GM18873 (cell line): ENCODE results near the gene ATP11B.
"Not testable (repeated sequence)": the region's sequence is repeated elsewhere in the genome, so short reads cannot be mapped to it uniquely, and the experiment has no call there.

Experiments
- ATAC-seq: cut with Tn5 transposase; IDR thresholded peaks from one replicate; pipeline ENCODE4 v1.9.1; 2021; ENCODE audit warnings: mild to moderate bottlenecking, moderate library complexity, moderate number of reproducible peaks; ENCODE audit not compliant: unreplicated experiment, low FRiP score

The ATP11B gene

GRCh38 chr3:182794455-182795388 lies 1.4 kb downstream of the ATP11B start:
- peak; percentile 0 for ATAC-seq

DNA sequence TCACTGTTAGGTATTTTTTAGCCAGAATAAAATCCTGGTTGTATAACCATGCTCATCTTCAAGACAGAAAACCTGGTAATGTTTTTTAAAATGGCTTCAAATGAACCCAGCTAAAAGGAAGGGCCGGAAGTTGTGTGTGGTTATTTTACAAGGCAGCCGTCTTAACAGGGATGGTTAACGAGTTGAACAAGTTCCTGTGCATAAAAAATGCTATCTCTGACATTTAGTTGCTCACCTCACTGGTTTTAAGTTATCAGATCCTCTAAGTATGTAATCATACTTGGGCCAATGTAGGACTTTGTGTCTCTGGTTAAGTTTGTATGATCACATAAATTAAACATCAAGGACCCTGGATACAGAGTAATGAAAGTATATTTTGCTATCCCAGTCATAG lies 2.1 kb downstream of the ATP11B start:
- ATAC-seq: peak; percentile 30

GRCh38 chr3:182796310-182796709 lies 3.0 kb downstream of the ATP11B start:
- ATAC-seq: no peak

- no peak for ATAC-seq
Observed at GRCh38 chr3:182797876-182798275, 4.6 kb downstream of the ATP11B start.

DNA sequence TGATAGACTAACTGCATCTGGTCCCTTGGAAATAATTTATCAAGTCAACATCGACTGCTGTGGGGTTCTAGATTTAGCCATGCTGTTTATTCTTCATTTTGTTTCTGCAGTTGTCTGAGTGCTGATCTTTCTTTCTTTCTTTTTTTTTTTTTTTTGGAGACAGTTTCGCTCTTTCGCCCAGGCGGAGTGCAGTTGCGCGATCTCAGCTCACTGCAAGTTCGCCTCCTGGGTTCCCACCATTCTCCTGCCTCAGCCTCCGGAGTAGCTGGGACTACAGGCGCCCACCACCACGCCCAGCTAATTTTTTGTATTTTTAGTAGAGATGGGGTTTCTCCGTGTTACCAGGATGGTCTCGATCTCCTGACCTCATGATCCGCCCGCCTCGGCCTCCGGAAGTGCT lies 5.8 kb downstream of the ATP11B start:
- ATAC-seq: not testable (repeated sequence)

GRCh38 chr3:182800508-182800907 lies 7.2 kb downstream of the ATP11B start:
- no peak for ATAC-seq

GRCh38 chr3:182802413-182803390 lies 9.4 kb downstream of the ATP11B start:
- ATAC-seq: no peak

DNA sequence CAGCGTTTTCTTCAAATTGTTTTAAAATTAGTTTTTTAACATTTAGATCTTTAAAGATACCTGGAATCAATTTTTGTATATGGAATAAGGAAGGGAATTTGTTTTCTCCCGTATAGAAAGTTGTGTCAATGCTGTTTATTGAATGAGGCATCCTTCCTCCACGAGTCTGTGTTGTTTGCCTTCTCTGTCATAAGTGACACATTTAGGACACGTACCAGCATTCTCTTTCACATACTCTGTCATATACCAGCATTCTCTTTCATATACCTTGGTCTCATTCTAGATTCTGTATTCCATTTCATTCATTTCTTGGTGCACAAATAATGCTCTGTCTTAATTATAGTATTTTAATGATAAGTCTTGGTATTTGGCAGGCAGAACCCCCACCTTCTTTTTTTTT lies 10.3 kb downstream of the ATP11B start:
- ATAC-seq: no peak

DNA sequence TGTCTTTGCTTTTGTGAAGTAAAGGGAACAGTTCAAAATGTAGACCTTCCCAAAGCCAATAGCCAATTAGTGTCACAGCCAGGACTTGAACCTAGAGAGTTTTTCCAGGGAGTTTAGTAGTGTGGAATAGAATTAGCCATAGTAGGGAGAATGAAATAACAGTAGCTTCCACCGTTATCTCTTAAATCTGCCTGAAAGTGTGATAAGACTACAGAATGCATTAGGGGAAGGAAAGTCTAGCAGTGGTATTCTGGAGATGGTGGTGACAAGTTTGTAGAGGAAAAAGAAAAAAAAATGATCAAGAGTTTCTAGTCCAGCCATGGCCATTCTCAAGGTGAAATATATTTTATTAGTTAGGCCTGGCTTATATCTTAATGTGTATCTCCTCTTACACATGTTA lies 13.8 kb downstream of the ATP11B start:
- no peak for ATAC-seq

DNA sequence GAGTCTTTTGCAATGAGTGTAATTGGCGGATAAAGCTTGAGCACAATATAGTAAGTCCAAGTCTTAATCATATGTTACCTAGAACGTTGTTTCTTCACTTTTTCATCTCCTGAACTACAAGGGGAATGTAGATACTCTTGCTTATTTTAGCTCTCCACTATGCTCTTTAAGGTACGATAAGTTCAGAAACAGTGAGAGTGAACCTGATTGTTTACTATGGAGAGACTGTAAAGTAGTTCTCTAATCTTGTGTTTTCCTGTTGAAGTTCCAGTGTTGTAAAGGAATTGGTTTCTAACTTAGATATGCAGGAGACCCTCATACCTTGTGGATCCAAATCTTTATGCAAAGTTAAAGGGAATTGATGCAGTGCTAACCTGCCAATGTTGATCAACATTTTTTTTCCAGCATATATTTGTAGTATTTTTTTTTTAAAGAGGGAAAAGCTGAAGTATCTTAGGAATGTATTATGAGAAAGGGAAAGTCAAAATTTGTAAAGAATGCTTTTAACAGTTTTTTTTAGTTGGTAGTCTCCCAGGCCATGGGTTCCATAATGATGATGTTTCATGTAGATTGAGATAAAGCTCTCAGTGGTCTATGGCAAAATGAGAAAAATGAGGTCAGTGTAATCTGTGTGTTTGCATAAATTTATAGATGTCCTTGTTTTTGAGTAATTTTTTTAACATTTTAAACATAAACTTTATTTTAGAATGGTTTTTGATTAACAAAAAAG lies 14.9 kb downstream of the ATP11B start:
- ATAC-seq: no peak

DNA sequence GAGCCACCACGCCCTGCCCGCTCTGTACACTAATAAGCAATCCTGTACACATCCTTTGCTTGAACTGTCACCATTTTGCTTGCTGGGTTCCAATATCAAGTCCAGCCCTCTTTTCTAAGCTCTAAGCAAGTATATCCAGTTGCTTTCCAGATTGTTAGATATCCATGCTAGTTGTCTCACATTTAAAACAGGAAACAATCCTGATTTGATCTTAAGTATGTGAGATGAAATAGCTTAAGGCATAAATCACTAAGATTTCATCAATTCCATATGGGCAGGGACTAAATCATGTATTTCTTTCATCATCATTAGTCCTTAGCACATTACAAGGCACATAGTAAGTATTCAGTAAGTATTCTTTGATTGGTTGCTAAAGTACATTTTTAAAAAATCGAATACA lies 16.2 kb downstream of the ATP11B start:
- no peak for ATAC-seq

- no peak for ATAC-seq
Observed at GRCh38 chr3:182810574-182811268, 17.4 kb downstream of the ATP11B start.

- ATAC-seq: no peak
Observed at GRCh38 chr3:182811269-182811596, 17.9 kb downstream of the ATP11B start.

- no peak for ATAC-seq
Observed at GRCh38 chr3:182812123-182812522, 18.8 kb downstream of the ATP11B start.

GRCh38 chr3:182814419-182815062 lies 21.2 kb downstream of the ATP11B start:
- no peak for ATAC-seq

DNA sequence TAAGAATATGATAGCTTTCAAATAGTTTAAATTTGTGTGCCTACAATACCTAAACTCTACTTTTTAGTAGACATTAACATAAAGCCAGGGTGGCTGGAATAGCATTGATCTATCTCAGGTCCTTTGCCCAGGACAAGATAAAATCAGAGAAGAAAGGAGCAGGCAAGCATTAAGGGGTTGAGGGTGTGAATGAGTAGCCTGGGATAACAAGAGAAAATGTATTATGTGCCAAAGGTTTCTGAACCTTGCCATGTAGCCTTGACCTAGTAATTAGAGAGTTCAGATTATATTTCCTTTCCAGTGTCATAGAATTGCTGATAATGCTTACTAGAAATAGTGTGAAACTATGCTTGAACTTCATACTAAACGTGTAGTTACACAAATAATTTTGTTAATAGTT lies 22.9 kb downstream of the ATP11B start:
- no peak for ATAC-seq

GRCh38 chr3:182818296-182818978 lies 25.1 kb downstream of the ATP11B start:
- no peak for ATAC-seq

GRCh38 chr3:182821221-182821981 lies 28.1 kb downstream of the ATP11B start:
- ATAC-seq: no peak
